ENCODE results near the gene PKNOX2.

The PKNOX2 gene

DNA sequence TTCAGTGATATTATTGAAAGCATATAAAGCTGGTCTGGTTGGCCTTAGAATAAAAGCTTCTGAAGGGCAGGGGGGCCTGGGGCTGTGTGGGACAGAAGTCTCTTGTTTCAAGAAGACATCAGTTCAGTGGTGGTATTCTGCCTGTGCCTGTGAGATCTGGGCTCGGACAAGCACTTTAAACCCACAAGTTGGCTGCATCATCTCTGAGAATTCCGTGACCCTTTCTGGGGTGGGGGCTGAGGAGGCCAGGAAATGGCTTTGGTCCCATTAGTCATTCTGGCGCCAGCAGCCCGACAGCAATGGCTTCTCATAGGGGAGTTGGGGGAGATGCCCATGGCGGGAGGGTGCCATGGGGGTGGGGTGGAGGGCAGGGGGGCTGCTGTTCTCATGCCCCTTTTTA is 104.1 kb downstream of the PKNOX2 start:
- Mint-ChIP-seq H3K27ac (no peak overlapping the region), H3K27me3 (peaks cover 13% of the 10 kb centered on the region), H3K4me1 (ENCODE audit: low read depth) (no peaks in the 10 kb centered on the region), H3K36me3 (ENCODE audit: low read depth) (no peaks in the 10 kb centered on the region), H3K9me3 (no peaks in the 10 kb centered on the region), H3K4me3 (no peak overlapping the region)
- intact Hi-C loops (cut with micrococcal nuclease), result no loop called here

DNA sequence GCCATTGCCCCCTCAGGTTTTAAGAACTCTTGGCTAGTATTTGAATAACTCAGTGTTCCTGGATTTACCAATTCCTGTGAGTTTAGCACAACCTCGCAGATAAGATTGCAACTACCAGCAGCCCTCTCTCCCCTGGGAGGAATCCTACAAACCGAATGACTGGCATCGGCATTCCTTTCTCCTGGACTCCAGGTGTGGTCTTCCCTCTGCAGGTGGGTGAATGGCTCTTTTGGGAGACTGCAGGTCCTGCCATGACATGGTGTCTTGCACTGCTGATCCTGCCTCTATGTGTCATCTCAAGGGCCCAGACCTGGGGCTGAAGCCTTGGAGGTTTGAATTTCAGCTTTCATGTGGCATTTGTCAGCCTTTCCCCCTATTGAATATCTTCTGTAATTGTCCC is 105.6 kb downstream of the PKNOX2 start:
- Mint-ChIP-seq H3K9me3 (no peaks in the 10 kb centered on the region), H3K27ac (no peak overlapping the region), H3K36me3 (ENCODE audit: low read depth) (no peaks in the 10 kb centered on the region), H3K27me3 (peaks cover 6% of the 10 kb centered on the region), H3K4me1 (ENCODE audit: low read depth) (no peaks in the 10 kb centered on the region), H3K4me3 (no peak overlapping the region)
- intact Hi-C loops (cut with micrococcal nuclease), result no loop called here

DNA sequence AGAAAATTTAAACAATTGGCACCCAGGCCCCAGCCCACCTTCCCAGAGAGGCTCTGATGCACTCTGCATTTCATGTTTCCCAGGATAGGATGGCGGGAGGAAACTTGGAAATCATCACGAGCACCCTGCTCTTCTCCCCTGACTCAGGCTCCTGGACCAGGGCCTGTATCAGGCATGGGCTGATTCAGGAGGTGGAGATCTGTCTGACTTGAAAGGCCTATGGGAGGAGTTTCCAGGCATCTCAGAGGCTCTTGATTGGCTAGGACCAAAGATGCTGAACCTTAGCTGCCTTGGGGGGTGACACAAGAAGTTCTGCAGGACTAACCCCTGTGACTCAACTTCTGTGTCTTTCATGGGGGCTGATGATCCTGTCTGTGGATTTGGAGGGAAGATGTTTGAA is 106.2 kb downstream of the PKNOX2 start:
- H3K9me3 Mint-ChIP-seq, result no peaks in the 10 kb centered on the region
- no peak overlapping the region for H3K4me3 Mint-ChIP-seq
- H3K27me3 Mint-ChIP-seq, result peaks cover 3% of the 10 kb centered on the region
- intact Hi-C loops (cut with micrococcal nuclease), result no loop called here
- no peaks in the 10 kb centered on the region for H3K36me3 Mint-ChIP-seq (ENCODE audit: low read depth)
- no peaks in the 10 kb centered on the region for H3K4me1 Mint-ChIP-seq (ENCODE audit: low read depth)
- H3K27ac Mint-ChIP-seq, result no peak overlapping the region

DNA sequence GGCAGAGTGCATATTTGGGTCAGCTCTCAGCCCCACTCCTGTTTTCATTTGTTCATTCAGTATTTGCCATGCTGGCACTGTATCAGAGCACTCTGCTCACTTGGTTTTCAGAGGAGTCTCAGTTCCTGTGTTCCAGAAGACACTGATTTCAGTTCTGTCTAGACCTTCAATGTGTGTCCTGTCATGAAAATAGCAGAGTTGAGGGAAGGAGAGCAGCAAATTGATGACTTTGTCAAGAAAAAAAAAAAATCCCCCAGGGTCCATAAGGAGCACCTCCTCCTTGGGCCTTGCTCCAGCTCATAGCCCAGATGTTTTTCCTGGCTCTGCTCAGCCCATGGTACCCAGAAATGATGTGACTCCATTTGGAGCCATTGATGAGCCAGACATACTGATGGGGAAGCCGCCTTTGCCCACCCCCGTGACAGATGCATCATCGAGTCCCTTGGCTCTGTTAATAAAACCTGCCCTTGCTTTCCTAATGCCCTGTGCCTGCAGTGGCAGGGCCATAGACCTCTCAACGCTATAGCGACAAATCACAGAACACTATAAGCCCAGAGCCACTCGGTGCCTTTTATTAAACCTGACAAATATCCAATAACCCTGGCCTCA is 107.0 kb downstream of the PKNOX2 start:
- Mint-ChIP-seq H3K36me3 (ENCODE audit: low read depth) (no peaks in the 10 kb centered on the region), H3K27me3 (peaks cover 2% of the 10 kb centered on the region), H3K4me1 (ENCODE audit: low read depth) (no peaks in the 10 kb centered on the region)

DNA sequence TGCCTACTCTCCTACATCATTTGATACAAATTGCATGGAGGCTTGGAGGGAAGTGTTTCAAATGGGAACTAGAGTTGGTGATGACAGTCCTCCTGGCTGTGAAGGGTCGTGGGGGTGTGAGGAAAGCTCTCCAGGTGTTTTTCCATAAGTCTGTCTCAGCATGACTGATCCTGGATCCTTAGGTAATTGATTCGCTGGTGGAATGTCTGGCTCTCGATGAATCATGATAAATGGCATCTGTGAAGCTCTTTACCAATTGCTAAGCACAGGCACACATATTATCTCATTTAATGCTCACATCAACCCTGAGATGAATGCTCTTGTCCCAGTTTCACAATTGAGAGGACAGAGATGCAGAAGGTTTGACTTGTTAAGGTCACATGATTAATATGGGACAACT is 107.5 kb downstream of the PKNOX2 start:
- H3K27ac Mint-ChIP-seq, result no peak overlapping the region
- no peak overlapping the region for H3K4me3 Mint-ChIP-seq
- H3K9me3 Mint-ChIP-seq, result no peaks in the 10 kb centered on the region
- H3K4me1 Mint-ChIP-seq (ENCODE audit: low read depth), result no peaks in the 10 kb centered on the region
- intact Hi-C loops (cut with micrococcal nuclease), result no loop called here
- H3K27me3 Mint-ChIP-seq, result peaks cover 1% of the 10 kb centered on the region
- no peaks in the 10 kb centered on the region for H3K36me3 Mint-ChIP-seq (ENCODE audit: low read depth)

More for the DNA sequence above, 107.0 kb downstream of the PKNOX2 start:
- H3K4me3 Mint-ChIP-seq, result no peak overlapping the region
- no peak overlapping the region for H3K27ac Mint-ChIP-seq
- H3K9me3 Mint-ChIP-seq, result no peaks in the 10 kb centered on the region
- intact Hi-C loops (cut with micrococcal nuclease), result no loop called here

DNA sequence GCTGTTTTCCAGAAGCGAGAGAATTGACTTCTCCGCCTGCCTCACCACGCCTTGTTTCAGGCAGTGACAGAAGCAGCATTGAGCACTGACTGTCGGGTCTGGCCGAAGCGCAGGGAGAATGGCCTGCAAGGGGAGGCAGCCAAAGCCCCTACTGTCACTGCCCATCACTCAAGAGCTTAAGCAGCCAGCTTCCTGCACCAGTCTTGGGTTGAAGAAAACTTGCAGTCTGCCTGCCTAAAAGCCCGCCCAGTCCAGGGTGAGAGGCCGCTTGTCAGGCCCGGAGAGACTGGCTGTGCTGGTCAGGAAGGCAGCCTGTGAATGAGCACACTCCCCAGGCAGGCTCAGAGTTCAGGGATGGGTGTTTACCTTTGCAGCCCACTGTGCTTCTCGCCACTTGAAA is 108.3 kb downstream of the PKNOX2 start:
- H3K36me3 Mint-ChIP-seq (ENCODE audit: low read depth), result no peaks in the 10 kb centered on the region
- no peaks in the 10 kb centered on the region for H3K4me1 Mint-ChIP-seq (ENCODE audit: low read depth)
- no peaks in the 10 kb centered on the region for H3K27me3 Mint-ChIP-seq
- no peaks in the 10 kb centered on the region for H3K9me3 Mint-ChIP-seq
- H3K27ac Mint-ChIP-seq, result no peak overlapping the region
- intact Hi-C loops (cut with micrococcal nuclease), result no loop called here
- no peak overlapping the region for H3K4me3 Mint-ChIP-seq

DNA sequence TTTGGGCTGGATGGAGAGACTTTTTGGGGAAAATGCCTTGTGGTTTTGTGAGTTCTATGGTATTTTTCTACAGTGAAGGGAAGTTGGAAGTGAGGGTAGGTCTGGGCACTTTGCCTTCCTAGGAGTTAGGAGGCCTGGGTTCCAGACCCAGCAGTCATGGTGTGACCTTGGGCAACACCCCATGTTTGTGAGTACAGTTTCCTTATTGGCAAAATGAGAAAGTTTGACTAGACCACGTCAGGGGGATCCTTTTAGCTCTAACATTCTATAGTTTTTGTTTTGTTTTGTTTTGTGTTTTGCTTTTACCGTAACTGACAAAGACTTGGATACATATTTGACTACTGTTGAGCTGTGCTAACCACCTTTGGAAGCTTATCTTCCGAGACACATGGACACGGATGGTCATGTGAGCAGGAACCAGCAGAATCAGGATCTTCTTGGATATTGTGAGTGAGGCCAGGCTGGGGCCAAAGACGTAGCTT is 109.0 kb downstream of the PKNOX2 start:
- no peaks in the 10 kb centered on the region for H3K27me3 Mint-ChIP-seq
- no peak overlapping the region for H3K4me3 Mint-ChIP-seq
- no peaks in the 10 kb centered on the region for H3K9me3 Mint-ChIP-seq
- no peaks in the 10 kb centered on the region for H3K4me1 Mint-ChIP-seq (ENCODE audit: low read depth)
- H3K36me3 Mint-ChIP-seq (ENCODE audit: low read depth), result no peaks in the 10 kb centered on the region
- intact Hi-C loops (cut with micrococcal nuclease), result no loop called here
- no peak overlapping the region for H3K27ac Mint-ChIP-seq

DNA sequence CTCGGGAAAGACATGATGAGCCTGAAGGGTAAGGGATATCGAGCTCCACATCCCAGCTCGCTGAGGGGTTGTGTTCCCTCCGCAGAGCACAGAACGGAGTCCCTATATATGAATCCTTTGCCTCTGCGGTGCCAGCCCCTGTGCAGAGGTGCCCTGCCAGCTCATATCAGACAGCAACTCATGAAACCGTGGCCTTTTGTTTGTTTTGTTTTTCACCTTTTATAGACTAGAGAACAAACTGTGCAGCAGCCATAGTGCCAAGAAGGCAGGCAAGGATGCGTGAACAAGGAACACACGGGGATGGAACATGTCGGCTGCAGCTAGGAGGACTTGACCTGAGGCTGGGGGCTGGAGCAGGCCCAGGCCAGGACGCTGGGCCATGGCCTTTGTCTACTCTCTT is 109.8 kb downstream of the PKNOX2 start:
- no peaks in the 10 kb centered on the region for H3K9me3 Mint-ChIP-seq
- no peak overlapping the region for H3K4me3 Mint-ChIP-seq
- H3K27me3 Mint-ChIP-seq, result no peaks in the 10 kb centered on the region
- no peak overlapping the region for H3K27ac Mint-ChIP-seq
- no peaks in the 10 kb centered on the region for H3K36me3 Mint-ChIP-seq (ENCODE audit: low read depth)
- H3K4me1 Mint-ChIP-seq (ENCODE audit: low read depth), result no peaks in the 10 kb centered on the region
- intact Hi-C loops (cut with micrococcal nuclease), result no loop called here

DNA sequence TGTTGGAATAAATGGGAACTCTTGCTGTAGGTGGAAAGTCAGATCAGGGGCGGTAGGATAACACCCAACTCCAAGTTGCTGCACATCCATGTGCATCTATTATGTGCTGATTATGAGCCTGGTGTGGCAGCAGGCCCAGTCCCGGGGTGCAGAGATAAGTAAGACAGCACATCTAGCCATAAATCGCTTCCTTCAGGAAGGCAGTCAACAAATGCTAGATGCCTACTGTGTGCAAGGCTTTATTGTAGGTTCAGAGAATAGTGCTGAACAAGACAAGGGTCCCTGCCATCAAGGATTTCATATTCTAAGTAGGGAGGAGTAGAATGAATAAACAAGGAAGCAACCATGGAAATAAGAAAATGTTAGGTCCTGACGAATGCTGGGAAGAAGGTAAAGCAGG is 110.2 kb downstream of the PKNOX2 start:
- no peaks in the 10 kb centered on the region for H3K9me3 Mint-ChIP-seq
- H3K4me1 Mint-ChIP-seq (ENCODE audit: low read depth), result no peaks in the 10 kb centered on the region
- H3K36me3 Mint-ChIP-seq (ENCODE audit: low read depth), result no peaks in the 10 kb centered on the region
- H3K27me3 Mint-ChIP-seq, result no peaks in the 10 kb centered on the region
- H3K4me3 Mint-ChIP-seq, result no peak overlapping the region
- H3K27ac Mint-ChIP-seq, result no peak overlapping the region
- intact Hi-C loops (cut with micrococcal nuclease), result no loop called here

DNA sequence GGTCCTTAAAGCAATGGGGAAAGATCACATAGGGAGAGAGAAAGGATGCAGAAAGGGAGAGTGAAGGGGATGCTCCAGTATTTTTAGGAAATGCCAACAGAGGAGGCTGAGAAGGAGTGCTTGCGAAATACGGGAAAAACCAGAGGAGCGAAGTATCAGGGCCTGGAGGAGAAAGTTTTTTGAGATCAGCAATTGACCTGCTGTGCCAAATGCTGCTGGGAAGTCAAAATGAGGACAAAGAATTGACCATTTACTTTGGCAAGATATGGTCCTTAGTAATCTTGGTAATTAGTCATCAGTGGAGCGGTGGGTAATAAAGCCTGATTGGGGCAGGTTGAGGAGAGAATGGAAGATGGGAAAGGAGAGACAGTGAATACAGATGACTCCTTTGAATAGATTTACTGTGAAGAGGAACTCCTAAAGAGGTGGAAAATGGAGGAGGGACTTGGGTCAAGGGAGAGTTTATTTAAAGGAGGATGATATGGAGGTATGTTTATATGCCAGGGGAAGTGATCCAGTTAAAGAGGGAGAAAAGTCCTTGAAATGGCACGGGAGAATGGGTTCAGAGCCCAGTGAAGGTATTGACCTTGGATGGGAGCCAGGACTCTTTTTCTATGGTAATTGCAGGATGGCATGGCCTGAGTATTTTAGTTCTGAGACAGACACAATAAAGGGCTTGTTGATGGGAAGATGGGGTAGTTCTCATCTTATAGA is 111.5 kb downstream of the PKNOX2 start:
- Mint-ChIP-seq H3K27me3 (no peaks in the 10 kb centered on the region), H3K27ac (no peak overlapping the region), H3K4me3 (no peak overlapping the region), H3K4me1 (ENCODE audit: low read depth) (no peaks in the 10 kb centered on the region), H3K9me3 (no peaks in the 10 kb centered on the region), H3K36me3 (ENCODE audit: low read depth) (no peaks in the 10 kb centered on the region)
- intact Hi-C loops (cut with micrococcal nuclease), result no loop called here

DNA sequence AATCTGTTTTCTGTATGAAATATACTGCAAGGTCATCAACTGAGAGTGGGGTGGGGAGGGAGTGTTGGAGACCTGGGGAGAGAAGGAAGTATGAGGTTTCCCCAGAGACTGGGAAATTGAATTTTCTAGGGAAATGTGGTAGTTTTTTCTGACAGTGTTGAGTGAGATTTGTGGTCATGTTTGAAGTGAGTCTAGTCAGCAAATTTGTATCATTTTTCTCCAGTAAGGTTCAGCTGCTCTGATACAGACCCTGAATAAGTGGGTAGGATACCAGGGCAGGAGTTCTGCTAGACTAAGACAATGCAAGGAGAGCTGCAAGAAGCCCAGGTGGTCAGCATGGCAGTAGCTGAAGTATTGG is 112.0 kb downstream of the PKNOX2 start:
- H3K9me3 Mint-ChIP-seq, result no peaks in the 10 kb centered on the region
- no peak overlapping the region for H3K27ac Mint-ChIP-seq
- no peaks in the 10 kb centered on the region for H3K36me3 Mint-ChIP-seq (ENCODE audit: low read depth)
- no peak overlapping the region for H3K4me3 Mint-ChIP-seq
- H3K4me1 Mint-ChIP-seq (ENCODE audit: low read depth), result no peaks in the 10 kb centered on the region
- intact Hi-C loops (cut with micrococcal nuclease), result no loop called here
- no peaks in the 10 kb centered on the region for H3K27me3 Mint-ChIP-seq

DNA sequence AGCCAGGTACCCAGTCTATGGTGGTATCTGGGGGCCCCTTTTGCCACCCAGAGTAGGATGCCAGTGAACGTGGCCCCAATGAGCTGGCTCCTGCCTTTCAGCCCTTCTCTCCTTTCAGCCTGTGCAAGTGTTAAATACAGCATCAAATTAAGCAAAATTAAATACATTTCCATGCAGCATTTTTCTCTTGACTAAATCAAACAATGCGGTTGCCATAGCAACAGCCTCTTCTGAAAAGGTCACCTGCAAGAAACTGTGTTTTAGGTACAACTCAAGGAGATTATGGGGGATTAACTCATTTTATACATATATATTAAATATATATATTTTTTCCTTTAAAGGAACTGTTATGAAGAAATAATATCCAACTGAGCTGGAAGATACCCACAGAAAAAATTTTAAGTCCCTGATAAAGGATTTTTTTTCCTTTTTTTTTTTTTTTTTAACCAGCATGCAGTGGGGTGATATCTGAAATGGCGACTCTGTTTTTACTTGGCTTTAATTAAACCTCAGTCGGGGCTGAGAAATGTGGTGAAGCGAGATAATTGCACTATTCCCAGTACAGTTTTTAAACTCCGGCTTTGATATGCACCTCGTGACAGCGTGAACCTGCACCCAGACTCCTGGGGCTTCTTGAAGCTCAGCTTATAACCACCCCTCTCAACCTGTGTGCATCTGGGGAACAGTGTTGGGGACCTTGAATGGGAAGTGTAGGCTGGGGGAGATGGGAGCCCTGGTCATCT is 115.3 kb downstream of the PKNOX2 start:
- intact Hi-C loops (cut with micrococcal nuclease), result no loop called here
- no peak overlapping the region for H3K27ac Mint-ChIP-seq
- H3K4me3 Mint-ChIP-seq, result no peak overlapping the region
- no peaks in the 10 kb centered on the region for H3K27me3 Mint-ChIP-seq
- H3K9me3 Mint-ChIP-seq, result no peaks in the 10 kb centered on the region
- H3K36me3 Mint-ChIP-seq (ENCODE audit: low read depth), result no peaks in the 10 kb centered on the region
- H3K4me1 Mint-ChIP-seq (ENCODE audit: low read depth), result no peaks in the 10 kb centered on the region

DNA sequence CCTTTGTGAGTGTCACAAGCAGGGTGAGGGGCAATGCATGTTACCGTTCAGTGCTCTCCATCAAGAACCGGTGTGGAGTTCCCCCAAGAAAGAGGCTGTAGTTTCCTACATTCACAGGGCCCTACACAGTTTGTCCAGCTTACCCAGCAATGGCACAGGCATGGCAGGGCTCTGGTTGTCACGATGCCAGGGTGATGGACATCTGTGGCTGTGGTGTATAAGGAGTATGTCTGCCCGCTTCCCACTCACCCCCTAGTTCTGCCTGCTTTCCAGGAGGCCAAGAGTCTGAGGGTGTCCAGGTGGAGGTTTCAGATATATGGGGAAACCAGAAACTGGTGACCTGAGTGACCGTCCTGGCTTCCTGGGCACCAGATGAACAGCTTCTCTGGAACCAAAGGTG is 116.1 kb downstream of the PKNOX2 start:
- no peak overlapping the region for H3K27ac Mint-ChIP-seq
- intact Hi-C loops (cut with micrococcal nuclease), result no loop called here
- no peaks in the 10 kb centered on the region for H3K4me1 Mint-ChIP-seq (ENCODE audit: low read depth)
- no peaks in the 10 kb centered on the region for H3K27me3 Mint-ChIP-seq
- H3K4me3 Mint-ChIP-seq, result no peak overlapping the region
- no peaks in the 10 kb centered on the region for H3K36me3 Mint-ChIP-seq (ENCODE audit: low read depth)
- no peaks in the 10 kb centered on the region for H3K9me3 Mint-ChIP-seq

DNA sequence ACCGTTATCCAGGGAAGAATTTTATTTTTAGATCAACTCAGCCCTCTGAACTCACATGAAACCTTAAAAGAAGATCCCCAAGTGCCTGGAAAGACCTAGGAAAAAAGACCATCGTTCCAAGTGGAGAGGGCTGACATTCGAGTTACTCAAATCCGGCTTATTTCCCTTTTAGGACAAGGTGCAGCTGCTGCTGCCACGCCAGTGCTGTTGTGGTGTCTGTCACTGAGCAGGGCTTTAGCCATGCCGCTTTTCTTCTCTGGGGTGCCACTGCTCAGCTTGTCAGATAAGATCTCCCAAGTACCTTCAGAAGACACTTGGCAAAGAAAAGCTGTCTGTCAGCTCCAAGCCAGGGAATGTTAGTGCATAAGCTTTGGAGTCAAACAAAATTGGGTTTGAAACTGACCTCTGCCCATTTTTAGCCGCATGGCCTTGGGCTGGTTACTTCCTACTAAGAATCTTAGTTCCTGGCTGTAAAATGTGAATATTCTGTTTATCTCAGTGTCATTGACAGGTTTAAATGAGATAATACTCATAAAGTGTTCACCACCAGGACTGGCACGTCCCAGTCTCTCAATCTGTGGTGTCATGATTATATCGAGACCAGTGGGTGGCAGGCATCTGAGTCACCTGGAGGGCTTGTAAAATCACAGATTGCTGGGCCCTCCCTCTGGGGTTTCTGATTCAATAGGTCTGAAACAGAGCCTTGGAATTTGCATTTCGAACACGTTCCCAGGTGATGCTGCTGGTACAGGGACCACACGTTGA is 117.5 kb downstream of the PKNOX2 start:
- H3K4me3 Mint-ChIP-seq, result no peak overlapping the region
- H3K36me3 Mint-ChIP-seq (ENCODE audit: low read depth), result no peaks in the 10 kb centered on the region
- H3K27ac Mint-ChIP-seq, result no peak overlapping the region
- no peaks in the 10 kb centered on the region for H3K9me3 Mint-ChIP-seq
- H3K4me1 Mint-ChIP-seq (ENCODE audit: low read depth), result no peaks in the 10 kb centered on the region
- H3K27me3 Mint-ChIP-seq, result no peaks in the 10 kb centered on the region
- intact Hi-C loops (cut with micrococcal nuclease), result no loop called here

All from dendritic cell treated with granulocyte-macrophage colony-stimulating factor and Interleukin-4, amounts not matched to agents 40 ng/mL and 50 ng/mL, for 4 days (primary cell).